ENCODE results near the gene DIS3L2. TPM values are rescaled to one million over a fixed set of nuclear protein-coding genes. Genes with fewer than 3 reads are reported as not detected.
"Not testable (repeated sequence)": the region's sequence is repeated elsewhere in the genome, so short reads cannot be mapped to it uniquely, and the experiment has no call there.

DIS3L2 gene
- total RNA-seq, 1 donor from 2014 or later: 23.7 TPM

- no peak for DNase-seq
Measured at GRCh38 chr2:231928901-231929725, 32.4 kb upstream of the DIS3L2 start.

DNA sequence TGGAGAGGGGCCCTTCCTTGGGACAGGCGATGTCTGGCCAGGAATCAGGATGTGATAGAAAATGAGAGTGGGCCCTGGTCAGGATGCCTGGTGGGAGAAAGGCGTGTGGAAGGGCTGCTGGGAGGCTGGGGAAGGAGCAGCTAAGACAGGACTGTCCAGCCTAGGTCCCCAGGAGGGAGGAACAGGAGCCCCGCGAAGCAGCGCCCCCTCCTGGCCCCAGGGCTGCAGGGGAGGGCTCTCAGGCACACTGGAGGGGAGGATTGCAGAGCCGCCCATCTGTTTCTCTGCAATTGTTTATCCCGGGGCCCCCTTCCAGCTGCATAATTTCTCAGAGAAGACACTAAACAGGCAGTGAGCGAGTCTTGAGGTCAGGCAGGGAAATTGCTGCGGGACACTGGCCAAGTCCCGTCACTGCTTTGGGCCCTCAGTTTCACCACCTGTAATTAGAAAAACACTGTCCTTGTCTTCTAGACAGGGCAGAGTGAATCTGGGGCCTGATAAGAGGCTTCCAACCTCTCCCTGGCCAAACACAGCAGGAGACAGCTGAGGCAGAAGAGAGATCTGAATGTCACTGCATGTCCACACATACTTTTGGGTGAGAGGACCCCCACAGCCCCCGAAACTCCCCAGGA lies 31.4 kb upstream of the DIS3L2 start:
- peak; percentile 15 for DNase-seq

DNA sequence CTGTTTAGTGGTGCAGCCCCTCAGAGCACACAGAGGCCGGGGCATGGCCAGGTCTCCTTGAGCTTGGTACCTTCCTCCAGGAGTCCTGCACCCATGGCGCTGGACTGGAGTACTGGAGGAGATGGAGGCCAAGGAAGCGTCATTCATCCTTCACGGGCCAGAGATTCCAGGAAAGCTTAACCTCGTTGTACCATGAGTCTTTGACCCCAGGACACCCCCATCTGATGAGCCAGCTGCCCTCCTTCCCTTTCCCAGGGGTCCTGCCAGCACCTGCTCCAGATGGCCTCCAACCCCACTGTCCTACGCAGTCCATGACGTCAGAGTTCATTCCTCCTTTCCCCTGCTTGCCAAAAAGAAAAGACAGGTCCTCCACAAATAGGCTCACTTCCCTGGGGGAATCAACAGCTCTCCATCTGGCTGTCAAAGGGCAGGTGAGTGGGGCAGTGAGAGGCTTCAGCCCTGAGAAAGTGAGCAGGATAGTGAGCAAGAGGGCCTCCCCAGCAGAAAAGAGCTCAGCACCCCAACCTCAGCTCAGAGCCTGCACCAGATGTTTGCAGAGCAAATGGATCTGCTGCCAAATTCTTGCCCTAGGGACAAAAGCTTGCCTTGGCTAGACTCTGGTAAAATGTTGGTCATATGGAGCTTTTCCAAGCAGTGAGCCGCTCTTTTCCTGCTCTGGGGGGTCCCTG lies 30.8 kb upstream of the DIS3L2 start:
- DNase-seq: no peak

- DNase-seq: no peak
Measured at GRCh38 chr2:231931481-231931915, 30.0 kb upstream of the DIS3L2 start.

GRCh38 chr2:231932711-231932970 lies 28.9 kb upstream of the DIS3L2 start:
- DNase-seq: no peak

GRCh38 chr2:231932985-231933915 lies 28.3 kb upstream of the DIS3L2 start:
- no peak for DNase-seq

DNA sequence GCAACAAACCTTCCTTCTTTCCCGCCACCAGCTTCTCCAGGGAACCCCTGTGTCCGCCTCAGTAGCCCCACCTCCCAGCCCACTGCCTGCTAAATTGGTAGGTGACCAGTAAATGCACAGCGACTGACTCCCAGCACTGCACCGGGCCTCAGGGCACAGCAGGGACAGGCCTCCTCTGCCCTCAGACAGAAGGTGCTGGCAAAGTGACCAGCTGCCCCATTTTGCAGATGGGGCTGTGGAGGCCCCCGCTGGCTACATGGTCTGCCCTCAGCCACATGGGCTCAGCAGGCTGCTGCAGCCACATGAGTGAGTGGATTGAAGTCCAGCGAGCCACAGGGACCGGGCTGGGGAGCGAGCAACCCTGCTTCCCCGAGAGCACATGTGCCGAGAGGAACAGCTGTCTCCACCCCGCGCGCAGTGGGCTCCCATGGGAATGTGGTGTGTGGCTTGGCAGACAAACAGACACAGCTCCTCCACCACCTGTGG lies 27.6 kb upstream of the DIS3L2 start:
- no peak for DNase-seq

- DNase-seq: no peak
Measured at GRCh38 chr2:231934441-231935206, 26.9 kb upstream of the DIS3L2 start.

DNA sequence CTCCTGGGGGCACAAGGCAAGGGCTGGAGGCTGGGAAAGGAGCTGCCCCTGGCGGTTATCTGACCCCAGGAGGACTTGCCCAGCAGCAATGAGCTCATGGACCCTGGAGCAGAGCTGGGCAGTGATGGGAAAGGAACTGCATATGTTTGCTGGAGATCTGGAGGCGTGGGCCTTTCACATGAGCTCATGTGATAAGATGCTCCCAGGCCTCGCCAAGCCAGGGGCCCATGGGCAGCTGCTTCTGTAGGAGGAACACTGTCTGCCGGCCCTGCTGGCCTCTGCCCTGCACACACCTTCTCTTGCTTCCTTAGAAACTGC lies 26.3 kb upstream of the DIS3L2 start:
- DNase-seq: no peak

- DNase-seq: no peak
Measured at GRCh38 chr2:231935815-231936214, 25.7 kb upstream of the DIS3L2 start.

DNA sequence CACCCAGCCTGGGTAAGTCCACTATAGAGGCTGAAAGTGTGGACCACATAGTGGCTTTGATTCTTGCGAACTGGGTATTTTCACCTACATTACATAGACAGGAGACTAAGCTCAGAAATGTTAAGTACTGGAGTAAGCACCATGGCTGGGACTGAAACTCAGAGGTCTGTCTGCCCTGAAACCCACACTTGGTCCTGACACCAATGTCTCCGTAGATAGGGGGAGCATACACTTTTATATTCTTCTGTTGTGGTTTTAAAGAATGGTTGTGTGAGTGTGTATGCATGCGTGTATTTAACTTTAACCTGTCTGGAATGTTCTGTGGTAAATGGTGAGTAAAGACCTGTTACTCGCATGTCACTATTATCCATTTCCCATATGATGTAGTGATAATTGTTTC lies 25.0 kb upstream of the DIS3L2 start:
- DNase-seq: no peak

GRCh38 chr2:231937057-231937456 lies 24.5 kb upstream of the DIS3L2 start:
- no peak for DNase-seq

- no peak for DNase-seq
Measured at GRCh38 chr2:231939022-231939421, 22.5 kb upstream of the DIS3L2 start.

DNA sequence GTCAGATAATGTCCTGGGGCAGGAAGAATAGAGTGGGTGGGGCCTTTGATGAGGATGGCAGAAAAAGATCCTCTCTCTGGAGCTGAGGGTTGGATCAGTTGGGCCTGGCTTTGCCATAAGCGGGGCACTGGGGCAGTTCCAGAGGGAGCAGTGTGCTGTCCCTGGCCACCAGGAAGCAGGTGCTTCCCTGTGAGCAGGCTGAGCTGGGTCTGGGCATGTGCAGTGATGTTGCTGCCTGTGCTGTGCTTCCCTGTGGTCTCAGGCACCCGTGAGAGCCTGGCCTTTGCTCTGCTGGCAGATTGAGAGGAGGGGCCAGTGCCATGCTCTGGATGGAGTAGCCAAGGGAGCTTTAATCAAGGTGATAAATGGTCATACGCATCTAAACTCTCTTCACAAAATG lies 20.7 kb upstream of the DIS3L2 start:
- DNase-seq: peak; percentile 88

DNA sequence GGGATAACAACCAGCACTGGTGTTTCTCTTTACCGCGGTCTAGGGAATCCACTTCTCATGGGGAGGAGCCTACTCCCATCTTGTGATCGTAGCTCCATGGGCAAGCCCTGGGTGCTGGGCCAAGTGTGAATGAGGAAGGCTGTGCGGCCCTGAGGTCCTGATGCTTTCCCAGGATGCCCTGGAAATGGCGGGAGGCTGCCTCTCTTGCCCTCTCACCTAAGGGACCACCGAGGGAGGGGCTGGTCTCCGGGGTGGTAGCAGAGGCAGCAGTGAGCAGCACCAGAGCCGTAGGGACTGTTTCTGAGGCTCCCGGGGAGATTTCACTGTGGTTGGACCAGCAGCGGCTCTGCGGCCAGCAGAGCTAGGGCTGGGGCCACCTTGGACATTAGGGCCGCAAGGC lies 19.8 kb upstream of the DIS3L2 start:
- no peak for DNase-seq

DNA sequence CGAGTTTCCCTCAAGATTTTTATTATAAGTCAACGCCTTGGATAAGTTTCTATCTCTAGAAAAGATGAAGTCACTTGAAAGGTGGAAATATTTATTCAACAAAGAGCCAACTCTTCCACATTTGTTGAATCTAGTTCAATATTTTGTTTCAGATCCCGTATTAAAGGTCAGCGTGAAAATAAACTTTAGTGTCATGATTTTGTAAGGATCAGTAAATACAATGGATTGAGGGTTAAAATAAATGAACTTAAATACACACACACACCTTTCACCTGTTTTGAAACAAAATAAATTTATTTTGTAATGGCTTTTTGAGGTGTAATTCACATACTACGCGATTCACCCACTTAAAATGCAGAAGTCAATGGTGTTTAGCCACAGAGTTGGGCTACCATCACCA lies 19.3 kb upstream of the DIS3L2 start:
- DNase-seq: no peak

DNA sequence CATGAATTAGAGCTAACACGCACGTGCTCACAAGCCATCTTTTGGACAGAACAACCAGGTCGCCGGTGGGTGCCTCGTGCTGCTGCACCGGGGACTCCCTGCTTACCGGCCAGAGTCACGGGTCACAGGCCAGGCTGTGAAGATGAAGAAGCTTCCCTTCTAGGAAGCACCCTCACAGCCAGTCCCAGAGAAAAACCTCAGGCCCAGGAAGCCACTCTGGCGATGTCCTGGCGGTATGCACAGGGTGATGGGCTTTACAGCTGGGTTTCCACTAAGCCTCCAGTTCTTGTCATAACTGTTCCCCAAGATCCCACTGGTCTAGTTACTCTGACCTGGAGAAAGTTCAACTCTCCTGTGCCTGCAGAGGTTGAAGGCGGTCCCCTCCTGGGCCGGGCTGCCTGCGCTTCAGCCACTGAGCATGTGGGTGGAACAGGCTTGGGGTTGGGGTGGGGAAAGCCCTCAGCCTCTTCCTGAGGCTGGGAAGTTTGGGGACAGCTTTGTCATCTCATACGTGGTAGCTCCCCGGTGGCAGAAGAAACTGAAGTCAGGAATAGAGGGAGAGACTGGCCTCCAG lies 15.2 kb upstream of the DIS3L2 start:
- no peak for DNase-seq

DNA sequence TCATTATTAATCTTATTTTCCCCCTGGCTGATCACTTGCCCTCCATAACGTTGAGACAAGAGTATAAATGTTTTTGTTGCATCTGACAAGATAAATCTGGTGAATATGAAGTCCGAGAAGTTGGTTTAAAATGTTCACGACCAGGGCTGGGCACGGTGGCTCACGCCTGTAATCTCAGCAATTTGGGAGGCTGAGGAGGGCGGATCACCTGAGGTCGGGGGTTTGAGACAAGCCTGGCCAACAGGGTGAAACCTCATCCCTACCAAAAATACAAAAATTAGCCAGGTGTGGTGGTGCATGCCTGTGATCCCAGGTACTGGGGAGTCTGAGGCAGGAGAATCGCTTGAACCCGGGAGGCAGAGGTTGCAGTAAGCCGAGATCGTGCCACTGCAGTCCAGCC lies 14.4 kb upstream of the DIS3L2 start:
- DNase-seq: not testable (repeated sequence)

DNA sequence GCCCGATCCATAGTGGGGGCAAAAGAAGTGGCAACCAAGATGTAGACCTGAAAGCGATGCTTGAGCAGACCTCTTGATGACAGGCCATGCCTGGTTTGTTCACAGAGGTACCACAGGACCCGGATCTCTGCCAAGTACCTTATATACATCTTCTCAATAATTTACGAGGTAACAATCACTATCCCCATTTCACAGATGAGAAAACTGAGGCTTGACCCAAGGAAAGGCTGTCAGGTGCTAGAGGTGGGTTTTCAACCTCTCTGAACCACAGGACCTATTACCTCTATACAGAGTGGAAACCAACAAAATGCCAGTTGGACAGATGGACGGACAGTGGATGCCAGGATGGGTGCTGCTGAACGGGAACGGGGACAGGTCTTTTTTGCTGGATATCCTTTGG lies 13.8 kb upstream of the DIS3L2 start:
- DNase-seq: no peak

GRCh38 chr2:231951452-231952035 lies 10.0 kb upstream of the DIS3L2 start:
- no peak for DNase-seq

GRCh38 chr2:231955758-231956472 lies 5.6 kb upstream of the DIS3L2 start:
- DNase-seq: no peak
